Measurements from ENCODE around the gene ZFAND6.
A peak's percentile ranks its signal among the peaks of the same experiment; 100 is the strongest.

ZFAND6 gene

DNA sequence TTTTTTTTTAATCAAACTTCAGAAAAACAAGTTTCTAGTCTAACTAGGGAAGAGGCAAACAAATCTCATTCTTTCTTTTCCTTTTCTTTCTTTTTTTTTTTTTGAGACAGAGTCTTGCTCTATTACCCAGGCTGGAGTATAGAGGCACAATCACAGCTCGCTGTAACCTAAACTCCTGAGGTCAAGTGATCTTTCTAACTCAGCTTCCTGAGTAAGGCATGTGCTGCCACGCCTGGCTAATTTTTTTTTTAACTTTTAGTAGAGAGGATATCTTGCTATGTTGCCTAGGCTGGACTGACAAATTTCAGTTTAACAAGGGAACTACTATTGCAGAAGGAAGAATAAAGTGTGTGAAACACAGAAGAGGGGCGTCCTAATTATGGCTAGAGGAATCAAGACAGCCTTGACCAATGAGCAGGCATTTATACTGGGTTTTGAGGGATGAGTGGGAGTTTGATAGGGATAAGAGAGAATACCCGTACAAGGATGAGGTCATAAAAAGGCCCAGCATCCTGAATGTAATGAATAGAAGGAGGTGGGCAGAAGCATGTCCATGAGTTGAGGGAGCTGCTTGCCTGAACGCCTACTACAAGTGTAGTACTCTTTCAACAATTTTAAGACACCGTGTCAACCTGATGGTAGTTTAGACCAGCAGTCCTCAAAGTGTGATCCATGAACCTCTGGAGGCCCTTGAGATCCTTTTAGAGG is 6.7 kb upstream of the ZFAND6 start:
- no peak for DNase-seq

- DNase-seq, result no peak
These were observed 3.5 kb upstream of the ZFAND6 start for GRCh38 chr15:80055933-80056332.

DNA sequence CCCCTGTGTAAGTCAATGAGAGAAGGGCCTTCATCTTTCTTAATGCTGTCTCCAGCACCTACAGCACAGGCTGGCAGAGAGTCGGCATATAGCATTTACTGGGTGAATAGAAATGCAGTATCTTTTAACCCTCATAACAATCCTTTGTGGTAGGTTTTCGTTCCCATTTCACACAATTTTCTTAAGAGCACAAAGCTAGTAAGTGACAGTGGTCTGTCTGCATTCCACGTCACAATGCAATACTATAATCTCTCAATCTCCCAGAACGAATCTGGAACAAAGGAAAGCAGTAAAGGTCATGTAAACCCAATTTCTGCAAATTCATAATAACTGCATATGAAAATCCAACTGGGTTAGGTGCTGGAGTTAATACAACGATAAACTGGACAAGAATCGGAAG is 1.4 kb upstream of the ZFAND6 start:
- no peak for DNase-seq

DNA sequence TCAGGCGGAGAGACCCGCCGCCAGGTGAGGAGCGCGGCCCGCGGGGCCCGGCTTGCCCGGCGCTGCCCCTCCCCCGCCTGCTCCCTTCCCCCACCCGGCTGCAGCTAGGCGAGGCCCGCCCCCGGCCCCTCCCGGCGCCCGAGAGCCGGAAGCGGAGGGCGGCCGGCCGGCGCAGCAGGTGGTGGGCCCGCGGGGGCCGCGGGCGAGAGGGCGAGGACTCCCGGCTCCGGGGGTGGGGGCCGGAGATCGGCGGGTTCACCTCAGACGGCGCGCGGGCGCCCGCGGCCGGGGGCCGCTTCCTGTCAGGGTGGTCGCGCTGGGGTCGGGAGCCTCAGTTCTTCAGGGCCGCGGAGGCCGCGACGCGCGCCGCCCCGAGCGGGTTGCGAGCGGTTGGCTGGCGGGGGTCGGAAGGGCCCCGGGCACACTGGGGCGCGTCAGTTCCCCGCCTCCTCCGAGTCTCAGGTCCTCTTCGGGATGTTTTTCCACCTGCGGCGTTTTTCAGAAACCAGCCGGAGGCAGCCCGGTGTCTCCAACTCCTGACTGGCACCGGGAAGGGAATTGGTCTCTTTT is 395 bp downstream of the ZFAND6 start:
- DNase-seq, result peak; percentile 50

GRCh38 chr15:80060356-80061006 is 1.0 kb downstream of the ZFAND6 start:
- DNase-seq, result peak; percentile 53

GRCh38 chr15:80061582-80061981 is 2.1 kb downstream of the ZFAND6 start:
- DNase-seq, result no peak

DNA sequence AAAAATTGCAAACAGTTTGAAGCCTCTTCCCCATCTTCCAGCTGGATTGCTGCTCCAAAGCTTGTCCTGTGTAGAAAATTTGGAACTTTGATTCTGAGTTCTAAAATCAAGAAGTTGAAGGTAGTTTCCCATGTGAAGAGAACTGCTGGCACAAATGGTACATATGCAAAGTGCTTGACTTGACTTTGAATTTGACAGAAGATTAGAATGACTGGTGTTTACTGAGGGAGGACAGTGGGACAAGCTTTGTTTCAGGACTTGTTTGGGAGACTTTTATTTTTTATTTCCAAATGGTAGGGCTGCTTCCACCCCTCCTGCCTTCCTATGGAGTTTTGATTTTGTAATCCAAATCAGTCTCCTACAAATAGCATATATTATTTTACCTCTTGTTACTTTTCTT is 7.4 kb downstream of the ZFAND6 start:
- no peak for DNase-seq

DNA sequence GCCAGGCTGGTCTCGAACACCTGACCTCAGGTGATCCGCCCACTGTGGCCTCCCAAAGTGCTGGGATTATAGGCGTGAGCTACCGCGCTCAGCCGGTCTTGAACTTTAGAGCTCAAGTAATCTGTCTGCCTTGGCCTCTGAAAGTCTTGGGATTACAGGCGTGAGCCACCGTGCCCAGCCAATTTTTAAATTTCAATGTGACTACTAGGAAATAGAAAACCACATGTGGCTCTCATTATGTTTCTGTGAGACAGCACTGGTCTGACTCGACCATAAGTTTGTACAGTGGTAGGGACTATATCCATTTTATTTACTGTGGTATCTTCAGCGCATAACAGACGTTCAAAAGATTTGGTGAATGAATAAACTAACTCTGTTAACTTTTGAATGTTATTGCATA is 9.1 kb downstream of the ZFAND6 start:
- peak; percentile 29 for DNase-seq

DNA sequence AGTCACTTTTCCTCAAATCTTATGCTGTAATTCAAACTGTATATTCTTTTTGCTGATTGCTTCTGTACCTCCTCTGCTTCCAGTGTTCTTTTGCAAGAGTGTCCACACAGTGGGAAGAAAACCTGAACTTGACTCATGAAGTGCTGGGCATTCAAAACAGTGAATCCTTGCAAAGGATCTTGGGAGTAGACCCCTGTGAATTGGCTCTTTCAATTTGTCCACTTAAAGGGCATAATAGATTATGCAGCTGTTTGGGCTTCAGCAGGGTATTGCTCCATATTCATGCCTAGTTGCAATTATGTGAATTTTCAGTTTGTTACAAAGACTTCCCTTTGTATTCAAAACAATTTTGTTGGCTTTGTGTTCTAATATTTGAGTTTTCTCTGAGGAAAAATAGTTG is 11.4 kb downstream of the ZFAND6 start:
- DNase-seq, result peak; percentile 36

GRCh38 chr15:80071652-80072051 is 12.2 kb downstream of the ZFAND6 start:
- DNase-seq, result no peak

DNA sequence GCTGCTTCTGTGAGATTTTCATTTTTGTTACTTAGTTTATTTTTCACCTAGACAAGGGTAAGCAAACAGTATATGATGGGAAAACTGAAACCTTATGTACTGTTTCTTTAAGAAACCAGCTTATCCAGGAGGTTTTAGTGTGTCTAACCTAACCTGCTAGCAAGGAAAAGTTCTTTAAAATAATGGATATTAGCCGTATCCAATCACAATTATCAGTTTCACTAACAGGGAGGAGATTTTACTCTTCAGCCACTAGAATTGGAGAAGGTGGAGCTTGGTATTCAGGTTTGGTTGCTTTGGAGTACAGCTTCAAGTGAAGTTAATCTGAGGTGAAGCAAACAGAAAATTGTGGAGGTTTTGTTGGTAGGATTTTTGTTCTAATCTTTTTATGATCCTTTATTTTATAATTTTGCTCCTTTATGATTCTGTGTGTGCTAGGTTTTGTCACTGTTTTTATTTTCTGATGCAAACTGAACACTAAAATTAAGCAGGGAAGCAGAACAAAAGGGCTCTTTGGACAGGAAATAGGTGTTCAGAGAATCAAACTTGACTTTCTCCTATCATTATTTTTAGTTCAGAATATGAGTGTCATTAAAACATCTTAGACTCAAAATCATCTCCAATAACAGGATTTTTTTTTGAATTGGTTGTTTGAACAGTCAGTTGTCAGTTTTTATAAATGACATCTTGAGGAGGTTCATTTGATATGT is 13.0 kb downstream of the ZFAND6 start:
- peak; percentile 88 for DNase-seq

DNA sequence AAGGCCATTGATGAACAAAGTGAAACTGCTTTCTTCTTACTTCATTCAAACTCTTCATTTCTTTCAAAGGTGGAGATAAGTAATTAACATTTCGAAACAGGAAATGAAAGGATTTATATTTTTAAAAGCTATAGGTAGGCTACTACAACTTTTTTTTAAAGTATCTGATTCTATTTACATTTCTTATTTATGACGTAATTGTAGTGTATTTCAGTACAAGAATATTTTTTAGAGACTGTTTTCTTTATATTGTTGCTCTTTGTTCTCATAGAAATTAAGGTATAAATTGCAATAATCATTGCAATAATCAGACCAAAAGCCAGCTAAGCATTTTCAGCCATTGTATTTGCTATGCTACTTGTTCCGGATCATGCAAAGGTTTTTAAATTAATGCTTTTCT is 13.7 kb downstream of the ZFAND6 start:
- no peak for DNase-seq

- DNase-seq, result peak; percentile 33
These were observed 17.1 kb downstream of the ZFAND6 start for GRCh38 chr15:80076321-80077318.

- DNase-seq, result no peak
These were observed 21.9 kb downstream of the ZFAND6 start for GRCh38 chr15:80081390-80081789.

DNA sequence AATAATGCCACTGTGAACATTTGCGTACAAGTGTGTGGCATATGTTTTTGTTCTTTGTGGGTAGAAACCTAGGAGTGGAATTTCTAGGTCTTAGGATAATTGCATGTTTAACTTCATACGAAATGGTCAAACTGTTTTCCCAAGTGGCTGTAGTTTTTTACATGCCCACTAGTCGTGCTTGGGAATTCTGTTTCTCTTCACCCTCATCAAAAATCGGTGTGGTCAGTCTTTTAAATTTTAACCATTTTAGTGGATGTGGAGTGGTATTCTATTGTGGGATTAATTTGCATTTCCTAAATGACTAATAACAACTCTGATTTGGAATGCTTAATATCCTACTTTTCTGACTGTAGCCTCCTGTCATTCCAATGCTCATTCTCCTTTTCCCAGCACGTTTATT is 27.6 kb downstream of the ZFAND6 start:
- no peak for DNase-seq

DNA sequence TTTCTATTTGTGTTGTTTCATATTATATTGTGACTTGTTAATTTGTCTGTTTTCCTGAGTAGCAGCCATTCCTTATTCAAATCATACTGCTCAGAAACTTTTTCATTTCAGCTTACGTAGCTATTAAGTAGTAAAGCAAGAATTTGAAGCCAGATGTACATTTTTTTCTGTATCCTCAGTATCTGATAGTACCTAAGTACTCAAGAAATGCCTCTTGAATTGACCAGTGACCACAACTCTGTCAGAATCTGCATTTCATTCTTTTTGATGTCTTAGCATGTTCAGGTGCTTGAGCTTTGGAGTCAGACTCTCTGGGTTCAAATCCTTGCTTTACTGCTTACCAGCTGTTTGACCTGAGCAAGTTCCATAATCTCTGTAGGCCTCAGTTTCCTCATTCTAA is 30.6 kb downstream of the ZFAND6 start:
- DNase-seq, result no peak

DNA sequence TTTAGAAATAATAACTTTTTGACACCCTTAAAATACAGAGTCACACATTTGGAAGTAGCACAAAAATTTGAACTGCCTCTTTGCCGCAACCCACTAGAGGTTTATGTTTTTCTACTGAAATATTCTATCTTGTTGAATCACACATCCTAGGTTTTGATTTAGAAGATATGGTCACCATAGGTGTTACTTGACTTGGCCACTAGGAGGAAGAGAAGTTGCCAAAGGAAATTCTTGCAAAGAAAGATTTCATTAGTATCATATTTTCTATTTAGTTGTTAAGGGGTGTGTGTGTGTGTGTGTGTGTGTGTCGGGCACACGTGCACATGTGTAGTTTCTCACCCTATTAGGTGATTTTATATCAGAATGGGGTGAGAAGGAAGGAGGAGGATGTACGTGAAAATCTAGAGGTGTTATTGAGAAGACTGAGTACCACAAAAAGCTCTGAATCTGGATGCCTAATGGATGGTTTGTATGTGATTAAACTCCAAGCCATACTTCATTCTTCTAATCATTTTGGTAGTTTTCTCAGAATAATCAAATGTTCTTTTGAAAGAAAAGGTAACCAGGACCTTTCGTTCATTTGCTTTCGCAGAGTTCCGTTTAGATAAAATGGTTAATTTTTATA is 31.5 kb downstream of the ZFAND6 start:
- DNase-seq, result no peak

DNA sequence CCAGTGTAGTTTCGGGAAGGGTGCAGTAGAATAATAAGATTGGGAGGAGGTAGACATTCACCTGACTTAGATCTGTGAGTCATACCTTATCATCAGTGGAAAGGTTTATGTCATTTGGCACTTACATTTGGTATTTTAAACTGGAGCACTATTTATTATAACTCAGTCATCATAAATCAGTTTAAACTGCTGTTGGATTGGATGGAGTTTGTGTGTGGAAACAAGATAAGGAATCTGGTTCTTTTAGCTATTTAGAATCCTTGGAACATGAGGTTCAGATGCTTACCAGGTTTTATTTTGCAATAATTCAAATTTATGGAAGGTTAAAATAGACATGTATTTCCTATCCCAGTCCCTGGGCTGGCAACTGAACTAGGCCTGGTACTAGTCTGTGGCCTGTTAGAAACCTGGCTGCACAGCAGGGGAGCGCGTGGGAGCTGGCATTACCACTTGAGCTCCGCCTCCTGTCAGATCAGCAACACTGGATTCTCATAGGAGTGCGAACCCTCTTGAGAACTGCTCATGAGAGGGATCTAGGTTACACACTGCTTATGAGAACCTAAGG is 34.5 kb downstream of the ZFAND6 start:
- DNase-seq, result no peak

DNA sequence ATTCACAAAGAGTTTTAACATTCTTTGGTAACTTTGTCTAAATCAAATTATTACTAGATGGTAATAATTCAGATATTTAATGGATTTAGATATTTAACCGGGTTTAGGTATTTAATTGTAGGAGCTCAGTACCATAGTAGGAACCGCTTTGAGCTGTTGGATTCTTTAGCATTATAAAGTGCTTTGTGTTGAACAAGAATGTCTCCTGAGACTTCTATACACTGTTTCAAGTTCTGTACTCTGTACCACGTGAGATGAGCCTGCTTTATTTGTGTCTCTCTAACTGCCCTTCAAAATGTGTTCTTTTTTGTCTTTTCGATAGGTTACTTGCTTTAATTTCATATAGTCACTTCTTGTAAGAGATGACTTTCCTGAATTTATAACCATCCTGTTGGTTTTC is 36.0 kb downstream of the ZFAND6 start:
- no peak for DNase-seq

DNA sequence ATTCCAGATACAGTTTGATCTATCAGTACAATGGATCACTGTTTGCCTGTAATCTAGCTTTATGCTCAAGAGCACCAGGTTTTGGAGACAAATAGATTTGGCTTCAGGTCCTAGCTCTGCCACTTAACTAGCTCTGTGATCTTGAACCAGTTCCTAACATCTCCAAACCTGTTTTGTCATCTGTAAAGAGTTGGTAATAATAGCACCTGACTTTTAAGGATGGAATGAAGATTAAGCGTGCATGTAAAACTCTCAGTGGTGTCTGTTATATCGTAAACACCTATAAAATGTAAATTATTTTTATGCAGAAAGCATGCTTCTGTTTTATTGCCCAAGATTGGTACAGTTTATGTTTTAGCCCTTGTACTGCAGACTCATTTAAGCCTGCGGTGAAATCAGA is 36.5 kb downstream of the ZFAND6 start:
- DNase-seq, result no peak

- DNase-seq, result no peak
These were observed 38.9 kb downstream of the ZFAND6 start for GRCh38 chr15:80098341-80098740.

- no peak for DNase-seq
These were observed 39.8 kb downstream of the ZFAND6 start for GRCh38 chr15:80099241-80099640.

Measured in EL (cell line).